Measurements from ENCODE around the gene TSPAN14.
"Not testable (repeated sequence)": the region's sequence is repeated elsewhere in the genome, so short reads cannot be mapped to it uniquely, and the experiment has no call there.

The TSPAN14 gene

GRCh38 chr10:80414142-80414895 lies 39.8 kb upstream of the TSPAN14 start:
- DNase-seq: no peak
- Mint-ChIP-seq H3K4me1 (ENCODE audit: low read depth) (peaks cover 43% of the 10 kb centered on the region), H3K27ac (no peak overlapping the region), H3K36me3 (ENCODE audit: low read depth) (no peaks in the 10 kb centered on the region), H3K9me3 (no peaks in the 10 kb centered on the region), H3K27me3 (no peaks in the 10 kb centered on the region), H3K4me3 (no peak overlapping the region)

- DNase-seq: no peak
- Mint-ChIP-seq H3K9me3 (no peaks in the 10 kb centered on the region), H3K36me3 (ENCODE audit: low read depth) (no peaks in the 10 kb centered on the region), H3K4me3 (no peak overlapping the region), H3K4me1 (ENCODE audit: low read depth) (peaks cover 34% of the 10 kb centered on the region), H3K27ac (no peak overlapping the region), H3K27me3 (no peaks in the 10 kb centered on the region)
These were observed 38.2 kb upstream of the TSPAN14 start for GRCh38 chr10:80415734-80416478.

- Mint-ChIP-seq H3K36me3 (ENCODE audit: low read depth) (peaks cover 2% of the 10 kb centered on the region), H3K27ac (no peak overlapping the region), H3K4me3 (no peak overlapping the region), H3K27me3 (no peaks in the 10 kb centered on the region), H3K9me3 (no peaks in the 10 kb centered on the region), H3K4me1 (ENCODE audit: low read depth) (peaks cover 33% of the 10 kb centered on the region)
- DNase-seq: no peak
These were observed 37.5 kb upstream of the TSPAN14 start for GRCh38 chr10:80416479-80417098.

GRCh38 chr10:80417256-80417655 lies 36.9 kb upstream of the TSPAN14 start:
- H3K27me3 Mint-ChIP-seq; DNase-seq; H3K4me3 Mint-ChIP-seq; H3K36me3 Mint-ChIP-seq (ENCODE audit: low read depth); H3K9me3 Mint-ChIP-seq; H3K27ac Mint-ChIP-seq: not testable (repeated sequence)
- peaks cover 26% of the 10 kb centered on the region for H3K4me1 Mint-ChIP-seq (ENCODE audit: low read depth)

GRCh38 chr10:80421050-80421706 lies 32.9 kb upstream of the TSPAN14 start:
- H3K36me3 Mint-ChIP-seq (ENCODE audit: low read depth): peaks cover 22% of the 10 kb centered on the region
- no peak for DNase-seq
- no peaks in the 10 kb centered on the region for H3K27me3 Mint-ChIP-seq
- H3K4me1 Mint-ChIP-seq (ENCODE audit: low read depth): peaks cover 2% of the 10 kb centered on the region
- H3K9me3 Mint-ChIP-seq: no peaks in the 10 kb centered on the region
- no peak overlapping the region for H3K4me3 Mint-ChIP-seq
- no peak overlapping the region for H3K27ac Mint-ChIP-seq

GRCh38 chr10:80421707-80422536 lies 32.2 kb upstream of the TSPAN14 start:
- DNase-seq: no peak
- Mint-ChIP-seq H3K4me3 (no peak overlapping the region), H3K27ac (no peak overlapping the region), H3K27me3 (no peaks in the 10 kb centered on the region), H3K4me1 (ENCODE audit: low read depth) (no peaks in the 10 kb centered on the region), H3K36me3 (ENCODE audit: low read depth) (peaks cover 26% of the 10 kb centered on the region), H3K9me3 (no peaks in the 10 kb centered on the region)

GRCh38 chr10:80425901-80426300 lies 28.2 kb upstream of the TSPAN14 start:
- Mint-ChIP-seq H3K27me3 (no peaks in the 10 kb centered on the region), H3K9me3 (no peaks in the 10 kb centered on the region), H3K36me3 (ENCODE audit: low read depth) (peaks cover 41% of the 10 kb centered on the region), H3K4me3 (no peak overlapping the region), H3K4me1 (ENCODE audit: low read depth) (peaks cover 2% of the 10 kb centered on the region), H3K27ac (no peak overlapping the region)
- DNase-seq: no peak

GRCh38 chr10:80427541-80427940 lies 26.6 kb upstream of the TSPAN14 start:
- H3K36me3 Mint-ChIP-seq (ENCODE audit: low read depth): peaks cover 40% of the 10 kb centered on the region
- no peaks in the 10 kb centered on the region for H3K27me3 Mint-ChIP-seq
- no peaks in the 10 kb centered on the region for H3K9me3 Mint-ChIP-seq
- H3K4me3 Mint-ChIP-seq: no peak overlapping the region
- peaks cover 2% of the 10 kb centered on the region for H3K4me1 Mint-ChIP-seq (ENCODE audit: low read depth)
- no peak for DNase-seq
- no peak overlapping the region for H3K27ac Mint-ChIP-seq

- no peaks in the 10 kb centered on the region for H3K9me3 Mint-ChIP-seq
- DNase-seq: no peak
- peaks cover 2% of the 10 kb centered on the region for H3K4me1 Mint-ChIP-seq (ENCODE audit: low read depth)
- no peak overlapping the region for H3K4me3 Mint-ChIP-seq
- H3K27ac Mint-ChIP-seq: no peak overlapping the region
- H3K36me3 Mint-ChIP-seq (ENCODE audit: low read depth): peaks cover 40% of the 10 kb centered on the region
- no peaks in the 10 kb centered on the region for H3K27me3 Mint-ChIP-seq
These were observed 24.6 kb upstream of the TSPAN14 start for GRCh38 chr10:80429521-80429973.

GRCh38 chr10:80433134-80433533 lies 21.0 kb upstream of the TSPAN14 start:
- no peaks in the 10 kb centered on the region for H3K9me3 Mint-ChIP-seq
- DNase-seq: no peak
- peaks cover 2% of the 10 kb centered on the region for H3K4me1 Mint-ChIP-seq (ENCODE audit: low read depth)
- H3K27me3 Mint-ChIP-seq: no peaks in the 10 kb centered on the region
- H3K36me3 Mint-ChIP-seq (ENCODE audit: low read depth): peaks cover 17% of the 10 kb centered on the region
- H3K4me3 Mint-ChIP-seq: no peak overlapping the region
- H3K27ac Mint-ChIP-seq: no peak overlapping the region

GRCh38 chr10:80436446-80437098 lies 17.5 kb upstream of the TSPAN14 start:
- H3K36me3 Mint-ChIP-seq (ENCODE audit: low read depth): peaks cover 10% of the 10 kb centered on the region
- no peaks in the 10 kb centered on the region for H3K9me3 Mint-ChIP-seq
- no peak for DNase-seq
- H3K27ac Mint-ChIP-seq: no peak overlapping the region
- no peak overlapping the region for H3K4me3 Mint-ChIP-seq
- no peaks in the 10 kb centered on the region for H3K27me3 Mint-ChIP-seq
- no peaks in the 10 kb centered on the region for H3K4me1 Mint-ChIP-seq (ENCODE audit: low read depth)

- no peak for DNase-seq
- Mint-ChIP-seq H3K27ac (no peak overlapping the region), H3K4me1 (ENCODE audit: low read depth) (no peaks in the 10 kb centered on the region), H3K27me3 (no peaks in the 10 kb centered on the region), H3K4me3 (no peak overlapping the region), H3K36me3 (ENCODE audit: low read depth) (peaks cover 3% of the 10 kb centered on the region), H3K9me3 (no peaks in the 10 kb centered on the region)
These were observed 16.9 kb upstream of the TSPAN14 start for GRCh38 chr10:80437227-80437626.

GRCh38 chr10:80441831-80442230 lies 12.3 kb upstream of the TSPAN14 start:
- Mint-ChIP-seq H3K4me1 (ENCODE audit: low read depth) (peaks cover 39% of the 10 kb centered on the region), H3K36me3 (ENCODE audit: low read depth) (no peaks in the 10 kb centered on the region), H3K27me3 (no peaks in the 10 kb centered on the region), H3K4me3 (no peak overlapping the region), H3K9me3 (no peaks in the 10 kb centered on the region), H3K27ac (no peak overlapping the region)
- no peak for DNase-seq
